Mucosa of descending colon (tissue), 3 donors: ENCODE data around the gene ARAP1. TPM values are rescaled to one million over a fixed set of nuclear protein-coding genes. Genes with fewer than 3 reads are reported as not detected.

Experiments
- ATAC-seq: fragments of 200-7000 bp; cut with Tn5 transposase; one replicate; pipeline ENCODE4 v1.9.1; 2020; ENCODE audit warnings: mild to moderate bottlenecking, moderate library complexity
- DNase-seq, 3 donors: peaks; one replicate each; pipeline ENCODE4 v3.0.0-alpha.2; 2020
- H3K36me3 ChIP-seq: fragments of 200-600 bp; one replicate; pipeline ENCODE4 v1.8.0; 2021; ENCODE audit warnings: low read depth, mild to moderate bottlenecking
- H3K4me1 ChIP-seq: fragments of 200-600 bp; one replicate; pipeline ENCODE4 v1.8.0; 2021; ENCODE audit warnings: low read depth, mild to moderate bottlenecking
- H3K4me3 ChIP-seq: fragments of 200-600 bp; one replicate; pipeline ENCODE4 v1.8.0; 2021; ENCODE audit warnings: mild to moderate bottlenecking
- H3K9me3 ChIP-seq: fragments of 200-600 bp; one replicate; pipeline ENCODE4 v1.8.0; 2021; ENCODE audit warnings: mild to moderate bottlenecking
- intact Hi-C, 2 donors: fragments of 100-400 bp; cut with DNase I in 1 of 2; cut with micrococcal nuclease in 1 of 2; formaldehyde crosslinking; loops; one replicate each; pipeline versions ENCODE4 v1.11.0 to v1.11.1; 2022; cut with DNase I, micrococcal nuclease
- total RNA-seq, 3 donors: library from RNA; stranded (reverse); fragmentation: NEBNext Ultra II Directional in 2 of 3; extraction: Animal tissue kit (Norgen Biotek cat#: 25700) in 2 of 3; gene quantifications; one replicate each; pipeline versions ENCODE4 v1.2.1 to v1.2.4, GENCODE V29; 2021 to 2023
- TF ChIP-seq, protein P1 (sequence below): fragments of 200-600 bp; IDR thresholded peaks from one replicate; pipeline ENCODE4 v1.8.0; 2022; ENCODE audit warnings: antibody characterized with exemption, mild to moderate bottlenecking
- donor health status: DM: no; HTN: no; CAD: no; lungs with moderate emphysema.
- donor health status: DM: no; HTN: no; CAD: no.
- donor health status: DM: no; HTN: yes; CAD: no.

ARAP1 gene
- total RNA-seq, 3 donors from 2014 or later, result 69.3 to 84.8 (median 84.0) TPM

DNA sequence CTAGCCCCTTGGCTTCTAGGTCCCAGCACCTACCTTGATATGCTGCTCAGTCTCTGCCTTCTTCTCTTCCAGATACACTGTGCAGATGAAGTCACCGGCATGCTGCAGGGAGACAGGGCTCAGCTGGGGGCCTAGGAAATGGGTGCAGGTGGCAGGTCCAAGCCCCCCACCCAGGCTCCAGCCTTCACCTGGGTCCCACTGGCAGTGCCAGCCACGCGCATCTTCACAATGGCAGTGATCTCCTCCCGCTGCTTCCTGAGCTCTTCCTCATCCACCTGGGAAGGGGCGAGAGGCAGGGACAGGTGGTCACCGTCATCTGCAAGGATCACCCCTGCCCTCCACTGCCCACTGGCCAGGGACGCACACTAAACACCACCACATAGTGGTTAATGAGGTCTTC, 56.9 kb downstream of the ARAP1 start:
- intact Hi-C loops, result no loop called here
- Histone ChIP-seq H3K4me1 (no peaks in the 10 kb centered on the region), H3K4me3 (no peak overlapping the region), H3K36me3 (peaks cover 23% of the 10 kb centered on the region), H3K9me3 (no peaks in the 10 kb centered on the region)
- TF ChIP-seq, protein P1, sequence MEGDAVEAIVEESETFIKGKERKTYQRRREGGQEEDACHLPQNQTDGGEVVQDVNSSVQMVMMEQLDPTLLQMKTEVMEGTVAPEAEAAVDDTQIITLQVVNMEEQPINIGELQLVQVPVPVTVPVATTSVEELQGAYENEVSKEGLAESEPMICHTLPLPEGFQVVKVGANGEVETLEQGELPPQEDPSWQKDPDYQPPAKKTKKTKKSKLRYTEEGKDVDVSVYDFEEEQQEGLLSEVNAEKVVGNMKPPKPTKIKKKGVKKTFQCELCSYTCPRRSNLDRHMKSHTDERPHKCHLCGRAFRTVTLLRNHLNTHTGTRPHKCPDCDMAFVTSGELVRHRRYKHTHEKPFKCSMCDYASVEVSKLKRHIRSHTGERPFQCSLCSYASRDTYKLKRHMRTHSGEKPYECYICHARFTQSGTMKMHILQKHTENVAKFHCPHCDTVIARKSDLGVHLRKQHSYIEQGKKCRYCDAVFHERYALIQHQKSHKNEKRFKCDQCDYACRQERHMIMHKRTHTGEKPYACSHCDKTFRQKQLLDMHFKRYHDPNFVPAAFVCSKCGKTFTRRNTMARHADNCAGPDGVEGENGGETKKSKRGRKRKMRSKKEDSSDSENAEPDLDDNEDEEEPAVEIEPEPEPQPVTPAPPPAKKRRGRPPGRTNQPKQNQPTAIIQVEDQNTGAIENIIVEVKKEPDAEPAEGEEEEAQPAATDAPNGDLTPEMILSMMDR, result no peak
- no peak for DNase-seq
- no peak for ATAC-seq

DNA sequence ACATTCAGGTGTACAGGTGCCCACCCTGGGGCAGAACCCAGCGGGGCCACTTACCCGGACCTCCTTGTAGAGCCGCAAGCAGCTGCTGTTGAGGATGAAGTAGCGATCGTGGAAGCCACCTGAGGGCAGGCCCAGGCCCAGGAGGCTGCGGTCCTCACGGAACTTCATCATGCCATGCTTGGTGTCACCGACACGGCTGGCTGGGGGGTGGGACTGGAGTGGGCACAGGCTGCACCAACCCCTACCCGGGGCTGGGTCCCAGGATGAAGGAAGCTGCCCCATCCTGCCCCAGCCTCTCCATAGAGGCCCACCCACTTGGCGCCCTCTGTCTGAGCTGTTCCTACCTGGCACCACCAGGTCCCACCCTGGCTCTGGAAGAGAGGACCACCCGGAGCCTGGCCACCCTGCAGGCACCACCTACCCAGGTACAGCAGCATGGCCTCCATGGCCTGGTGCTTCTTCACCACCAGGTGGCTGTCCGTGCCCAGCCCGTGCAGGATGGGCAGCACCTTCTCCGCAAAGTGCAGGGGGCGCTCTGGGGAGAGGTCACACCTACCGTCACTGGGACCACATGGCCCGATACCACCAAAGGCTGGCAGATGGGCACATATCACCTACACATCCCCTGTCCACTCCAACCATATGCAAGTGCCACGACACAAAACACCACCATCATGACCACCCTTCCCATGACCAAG, 58.8 kb downstream of the ARAP1 start:
- TF ChIP-seq, protein P1, result no peak
- no peak overlapping the region for H3K4me3 ChIP-seq
- no peaks in the 10 kb centered on the region for H3K4me1 ChIP-seq
- H3K36me3 ChIP-seq, result peaks cover 23% of the 10 kb centered on the region
- ATAC-seq (no peak), DNase-seq (no peak)
- H3K9me3 ChIP-seq, result no peaks in the 10 kb centered on the region
- intact Hi-C loops, result no loop called here

DNA sequence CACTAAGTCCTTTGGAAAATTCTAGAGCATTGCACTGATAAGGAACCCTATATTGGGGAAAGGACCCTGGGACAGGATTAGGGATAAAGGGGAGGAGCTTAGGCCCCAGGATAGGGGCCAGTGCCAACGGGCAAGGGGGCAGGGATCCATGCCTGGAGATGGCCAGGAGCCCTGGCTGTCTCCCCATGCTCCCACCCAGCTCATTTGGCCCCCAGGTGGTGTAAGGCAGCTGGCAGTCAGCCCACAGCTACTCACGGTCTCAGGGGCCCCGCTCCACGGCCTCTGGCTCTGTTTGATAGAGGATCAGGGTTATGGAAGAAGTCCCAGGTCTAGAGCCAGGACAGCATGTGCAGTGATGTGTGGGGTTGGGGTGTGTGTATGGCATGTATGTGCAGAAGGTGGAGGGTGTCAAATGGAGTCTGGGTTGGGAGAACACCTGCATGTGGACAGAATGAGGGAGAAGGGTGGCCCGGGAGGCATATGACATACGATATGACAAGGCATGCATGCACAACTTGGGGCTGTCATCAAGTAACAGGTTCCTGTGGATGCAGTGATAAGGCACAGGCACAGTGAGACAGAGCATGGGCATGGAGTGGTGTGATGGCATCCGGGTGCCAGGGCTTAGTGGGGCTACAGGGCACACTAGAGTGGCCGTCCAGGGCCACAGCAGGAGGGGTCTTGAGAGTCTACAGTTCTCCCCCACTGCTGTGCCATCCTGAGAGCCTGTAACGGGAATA, 59.5 kb downstream of the ARAP1 start:
- ATAC-seq (no peak), DNase-seq (no peak)
- Histone ChIP-seq H3K36me3 (peaks cover 23% of the 10 kb centered on the region), H3K4me1 (no peaks in the 10 kb centered on the region), H3K9me3 (no peaks in the 10 kb centered on the region), H3K4me3 (no peak overlapping the region)
- intact Hi-C loops, result no loop called here
- TF ChIP-seq, protein P1, result no peak

DNA sequence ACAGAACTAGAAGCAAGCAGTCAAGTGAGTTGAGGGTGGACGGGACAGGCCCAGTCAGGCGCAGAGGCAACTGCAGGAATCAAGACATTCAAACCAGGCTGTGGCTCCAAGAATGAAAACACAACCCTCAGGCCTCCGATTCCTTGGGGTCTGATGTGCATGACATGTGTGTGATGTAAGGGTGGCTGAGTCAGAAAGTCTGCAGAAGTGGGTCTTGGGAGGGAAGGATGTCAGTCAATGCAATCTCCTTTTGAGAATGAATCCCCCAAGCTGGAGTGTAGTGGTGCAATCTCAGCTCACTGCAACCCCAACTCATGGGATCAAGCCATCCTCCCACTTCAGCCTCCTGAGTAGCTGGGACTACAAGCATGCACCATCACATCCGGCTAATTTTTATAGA, 62.0 kb downstream of the ARAP1 start:
- intact Hi-C loops, result no loop called here
- no peak overlapping the region for H3K4me3 ChIP-seq
- H3K9me3 ChIP-seq, result no peaks in the 10 kb centered on the region
- ATAC-seq (no peak), DNase-seq (no peak)
- no peaks in the 10 kb centered on the region for H3K4me1 ChIP-seq
- TF ChIP-seq, protein P1, result no peak
- peaks cover 18% of the 10 kb centered on the region for H3K36me3 ChIP-seq

DNA sequence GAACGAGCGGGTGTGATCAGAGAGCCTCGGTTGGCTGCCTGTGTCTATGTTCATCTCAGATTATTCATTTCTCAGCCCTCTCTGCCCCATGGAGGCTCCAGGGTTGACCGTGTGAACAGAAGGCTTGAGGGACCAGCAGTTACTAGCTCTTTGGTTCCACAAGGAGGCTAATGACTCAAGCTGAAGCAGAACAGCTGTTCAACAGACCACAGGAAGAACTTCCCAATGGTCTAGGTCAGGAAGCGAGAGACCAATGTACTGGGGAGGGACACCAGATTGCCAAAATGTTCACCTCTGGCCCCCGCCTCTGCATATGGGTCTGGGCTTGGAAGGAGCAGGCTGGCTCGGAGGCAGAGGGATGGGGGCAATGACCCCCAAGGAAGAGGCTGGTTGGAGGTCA, 63.3 kb downstream of the ARAP1 start:
- ATAC-seq (no peak), DNase-seq (no peak)
- Histone ChIP-seq H3K9me3 (no peaks in the 10 kb centered on the region), H3K4me3 (no peak overlapping the region), H3K36me3 (peaks cover 12% of the 10 kb centered on the region), H3K4me1 (no peaks in the 10 kb centered on the region)
- intact Hi-C loops, result loop anchor here in 1 of 2 donors (10.0 kb wide), 1 partner anchor 104 kb away; no protein-coding TSS in a partner anchor
- TF ChIP-seq, protein P1, result no peak
